Left lung (tissue), 10 donors: Measurements from ENCODE around the gene HECTD4. TPM values are rescaled to one million over a fixed set of nuclear protein-coding genes. Genes with fewer than 3 reads are reported as not detected.

Source experiments
- ATAC-seq: fragments of 200-7000 bp; cut with Tn5 transposase; one replicate; pipeline ENCODE4 v1.9.1; 2020; ENCODE audit warnings: moderate library complexity
- DNase-seq, 4 donors: peaks; one replicate each; pipeline ENCODE4 v3.0.0-alpha.2; 2013 to 2020
- H3K27ac ChIP-seq, 2 donors: fragments of 200-600 bp; sonication (generic) in 1 of 2; one replicate each; pipeline versions ENCODE4 v1.5.0 to v1.8.0; 2020 to 2021
- H3K27me3 ChIP-seq, 2 donors: fragments of 200-600 bp; sonication (generic) in 1 of 2; one replicate each; pipeline versions ENCODE4 v1.5.0 to v1.8.0; 2020 to 2021
- H3K36me3 ChIP-seq, 2 donors: fragments of 200-600 bp; sonication (generic) in 1 of 2; one replicate each; pipeline versions ENCODE4 v1.5.0 to v1.8.0; 2020 to 2021
- H3K4me1 ChIP-seq, 2 donors: fragments of 200-600 bp; one replicate each; pipeline ENCODE4 v1.8.0; 2021
- H3K4me3 ChIP-seq, 2 donors: fragments of 200-600 bp; sonication (generic) in 1 of 2; one replicate each; pipeline versions ENCODE4 v1.5.0 to v1.8.0; 2020 to 2021; ENCODE audit warnings: mild to moderate bottlenecking in 1 of 2
- H3K9me3 ChIP-seq, 2 donors: fragments of 200-600 bp; sonication (generic) in 1 of 2; one replicate each; pipeline versions ENCODE4 v1.5.0 to v1.8.0; 2020 to 2021
- intact Hi-C, 2 donors: fragments of 100-400 bp; cut with DNase I; formaldehyde crosslinking; loops; one replicate each; pipeline versions ENCODE4 v1.11.2 to v1.14.2; 2022
- polyA plus RNA-seq, 6 donors: library from polyadenylated mRNA; unstranded; fragments of 120-200 nt; gene quantifications; one replicate each; pipeline ENCODE4 v1.2.1, GENCODE V29; 2013; ENCODE audit not compliant: insufficient read length in 6 of 6
- total RNA-seq, 2 donors: library from RNA; stranded (reverse); fragmentation: NEBNext Ultra II Directional; extraction: Animal tissue kit (Norgen Biotek cat#: 25700); gene quantifications; one replicate each; pipeline ENCODE4 v1.2.1, GENCODE V29; 2021
- TF ChIP-seq, protein P1 (sequence below), 2 donors: fragments of 200-600 bp; sonication (generic) in 1 of 2; IDR thresholded peaks; one replicate each; pipeline versions ENCODE4 v1.5.0 to v1.8.0; 2021; ENCODE audit warnings: antibody characterized with exemption in 2 of 2
- donor health status: DM: no; HTN: yes; CAD: no.
- donor health status: DM: no; HTN: no; CAD: no.

HECTD4 gene
- total and polyA plus RNA-seq, 8 donors = 41.3 to 78.6 (median 64.9) TPM

DNA sequence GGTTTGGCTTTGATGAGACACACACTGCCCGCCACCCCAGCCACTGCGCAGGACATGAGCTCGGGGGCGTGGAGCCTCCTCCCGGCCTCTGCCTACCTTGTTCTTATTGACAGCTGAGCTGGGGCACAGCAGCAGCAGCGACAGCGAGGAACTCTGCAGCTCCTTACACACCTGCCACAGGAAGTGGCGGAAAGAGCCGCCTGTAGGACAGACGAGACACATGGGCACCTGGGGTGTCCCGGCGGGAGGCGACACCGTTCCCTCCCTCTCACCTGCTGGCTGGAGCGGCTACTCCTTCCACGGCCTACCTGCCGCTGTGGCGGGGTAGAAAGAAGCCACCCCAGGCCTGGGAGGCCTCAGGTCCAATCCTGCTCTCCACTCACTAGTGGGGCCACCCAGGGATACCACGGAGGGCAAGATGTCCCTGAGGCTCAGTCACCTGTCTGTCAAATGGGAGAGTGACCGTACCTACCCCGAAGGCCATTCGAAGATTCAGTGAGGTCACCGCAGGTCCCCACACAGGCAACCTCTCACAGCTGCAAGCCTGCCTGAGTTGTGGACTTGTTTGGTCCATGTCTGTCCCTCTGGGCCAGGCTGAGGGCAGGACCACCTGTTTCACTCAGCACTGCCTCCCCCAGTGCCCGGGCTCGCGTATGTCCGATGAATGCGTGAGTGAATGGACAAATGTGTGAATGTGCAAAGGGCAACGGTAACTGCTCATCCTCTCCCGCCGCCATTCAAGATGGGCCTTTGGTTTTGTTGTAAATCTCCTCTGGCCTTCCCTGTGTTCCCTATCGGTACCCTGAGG lies 214.3 kb downstream of the HECTD4 start:
- no peaks in the 10 kb centered on the region for H3K9me3 ChIP-seq
- TF ChIP-seq, protein P1, sequence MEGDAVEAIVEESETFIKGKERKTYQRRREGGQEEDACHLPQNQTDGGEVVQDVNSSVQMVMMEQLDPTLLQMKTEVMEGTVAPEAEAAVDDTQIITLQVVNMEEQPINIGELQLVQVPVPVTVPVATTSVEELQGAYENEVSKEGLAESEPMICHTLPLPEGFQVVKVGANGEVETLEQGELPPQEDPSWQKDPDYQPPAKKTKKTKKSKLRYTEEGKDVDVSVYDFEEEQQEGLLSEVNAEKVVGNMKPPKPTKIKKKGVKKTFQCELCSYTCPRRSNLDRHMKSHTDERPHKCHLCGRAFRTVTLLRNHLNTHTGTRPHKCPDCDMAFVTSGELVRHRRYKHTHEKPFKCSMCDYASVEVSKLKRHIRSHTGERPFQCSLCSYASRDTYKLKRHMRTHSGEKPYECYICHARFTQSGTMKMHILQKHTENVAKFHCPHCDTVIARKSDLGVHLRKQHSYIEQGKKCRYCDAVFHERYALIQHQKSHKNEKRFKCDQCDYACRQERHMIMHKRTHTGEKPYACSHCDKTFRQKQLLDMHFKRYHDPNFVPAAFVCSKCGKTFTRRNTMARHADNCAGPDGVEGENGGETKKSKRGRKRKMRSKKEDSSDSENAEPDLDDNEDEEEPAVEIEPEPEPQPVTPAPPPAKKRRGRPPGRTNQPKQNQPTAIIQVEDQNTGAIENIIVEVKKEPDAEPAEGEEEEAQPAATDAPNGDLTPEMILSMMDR (IDR thresholded peaks at IDR 0.05) = no peak
- ATAC-seq = no peak
- H3K36me3 ChIP-seq = peaks cover 0 to 84% of the 10 kb centered on the region in 2 donors
- H3K4me3 ChIP-seq = no peak overlapping the region
- H3K27ac ChIP-seq = no peak overlapping the region
- DNase-seq = no peak
- H3K4me1 ChIP-seq = no peaks in the 10 kb centered on the region
- intact Hi-C loops = no loop called here
- no peaks in the 10 kb centered on the region for H3K27me3 ChIP-seq

DNA sequence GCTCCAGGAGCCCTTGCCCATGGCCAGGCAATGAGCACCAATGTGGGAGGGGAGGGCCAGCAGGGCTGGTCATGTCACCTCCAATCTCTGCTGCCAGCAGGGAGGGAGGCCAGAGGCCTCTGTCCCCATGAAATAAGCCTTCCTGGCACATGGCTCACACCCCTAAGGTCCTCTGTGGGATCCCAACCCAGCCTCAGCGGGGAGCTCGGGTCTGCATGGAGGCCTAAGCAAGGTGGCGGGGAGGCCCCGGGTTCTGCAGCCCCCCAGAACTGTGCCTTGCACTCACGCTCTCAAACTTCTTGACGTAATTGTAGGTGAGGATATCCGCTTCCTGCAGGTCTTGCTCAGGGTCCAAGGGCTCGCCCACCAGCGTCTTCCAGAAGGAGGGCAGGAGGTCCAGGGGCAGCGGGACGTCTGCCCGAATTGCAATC lies 215.2 kb downstream of the HECTD4 start:
- Histone ChIP-seq H3K36me3 (peaks cover 0 to 84% of the 10 kb centered on the region in 2 donors), H3K27ac (no peak overlapping the region), H3K4me1 (no peaks in the 10 kb centered on the region), H3K9me3 (no peaks in the 10 kb centered on the region), H3K4me3 (no peak overlapping the region), H3K27me3 (no peaks in the 10 kb centered on the region)
- no peak for DNase-seq
- no peak for ATAC-seq
- TF ChIP-seq, protein P1 (IDR thresholded peaks at IDR 0.05) = no peak
- intact Hi-C loops = no loop called here

DNA sequence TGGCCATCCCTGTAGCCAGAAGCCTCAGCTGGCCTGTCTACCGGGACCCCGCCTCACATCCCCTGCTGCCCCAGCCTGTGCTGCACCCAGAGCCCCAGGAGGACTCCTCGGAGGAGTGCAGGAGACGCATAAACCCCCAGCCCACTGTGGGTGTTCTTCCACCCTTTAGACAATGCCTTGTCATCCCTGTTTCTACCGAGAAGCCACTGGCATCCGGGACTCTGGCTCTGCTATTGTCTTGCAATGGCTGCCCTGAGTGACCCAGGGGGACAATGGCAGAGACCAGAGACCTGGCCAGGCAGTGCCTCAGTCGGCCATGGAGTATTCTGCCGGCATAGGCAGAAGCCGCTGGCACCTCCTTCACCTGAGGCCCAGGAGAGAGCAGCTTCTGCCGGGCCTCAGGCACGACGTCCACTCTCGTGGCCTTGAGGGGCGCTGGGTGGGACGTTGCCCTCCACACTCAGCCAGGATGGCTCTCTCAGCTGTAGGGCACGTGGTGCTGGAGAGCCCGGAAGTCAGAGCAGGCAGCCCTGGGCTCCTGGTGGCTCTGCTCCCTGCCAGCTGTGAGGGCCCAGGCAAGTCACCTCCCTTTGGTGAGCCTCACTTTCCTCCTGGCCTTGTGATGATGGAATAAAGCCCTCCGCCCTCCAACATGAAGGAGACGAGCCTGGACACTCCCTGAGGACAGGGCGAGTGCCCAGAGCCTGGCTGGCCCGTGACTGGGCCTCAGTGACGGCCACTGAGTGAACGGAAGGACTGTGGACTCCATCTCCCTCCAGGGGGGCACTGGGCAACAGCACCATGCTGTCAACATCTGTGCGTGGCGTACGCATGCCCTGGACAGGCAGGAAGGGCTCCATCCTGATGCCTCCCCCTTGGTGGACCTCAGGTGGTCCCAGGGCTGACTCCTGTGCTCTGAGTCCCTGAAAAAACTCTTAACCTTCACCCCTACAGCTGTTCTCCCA lies 215.9 kb downstream of the HECTD4 start:
- ATAC-seq = no peak
- TF ChIP-seq, protein P1 (IDR thresholded peaks at IDR 0.05) = no peak

DNA sequence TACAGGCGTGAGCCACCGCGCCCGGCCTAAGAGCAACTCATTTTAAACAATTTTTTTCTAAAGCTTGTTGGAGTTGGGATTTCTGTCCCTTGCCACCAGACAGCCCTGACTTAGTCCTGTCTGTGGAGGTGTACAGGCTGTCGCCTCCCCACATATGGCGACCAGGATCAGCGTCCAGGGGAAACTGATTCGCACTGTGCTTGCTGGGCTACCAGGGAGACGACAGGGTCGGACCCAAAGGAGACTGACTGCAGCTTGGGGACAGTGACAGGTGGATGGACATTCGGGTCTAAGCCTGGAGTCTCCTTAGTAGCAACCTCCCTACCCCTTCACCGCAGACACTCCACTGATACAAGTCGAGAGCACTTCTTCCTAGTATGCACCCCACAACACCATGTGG lies 216.6 kb downstream of the HECTD4 start:
- H3K9me3 ChIP-seq = no peaks in the 10 kb centered on the region
- H3K4me3 ChIP-seq = no peak overlapping the region
- DNase-seq (no peak), ATAC-seq (no peak)
- H3K36me3 ChIP-seq = peaks cover 0 to 84% of the 10 kb centered on the region in 2 donors
- no peak overlapping the region for H3K27ac ChIP-seq
- TF ChIP-seq, protein P1 (IDR thresholded peaks at IDR 0.05) = no peak
- no peaks in the 10 kb centered on the region for H3K27me3 ChIP-seq
- intact Hi-C loops = no loop called here
- H3K4me1 ChIP-seq = no peaks in the 10 kb centered on the region

More for the DNA sequence above, 215.9 kb downstream of the HECTD4 start:
- H3K9me3 ChIP-seq = no peaks in the 10 kb centered on the region
- peaks cover 0 to 84% of the 10 kb centered on the region in 2 donors for H3K36me3 ChIP-seq
- H3K4me3 ChIP-seq = no peak overlapping the region
- intact Hi-C loops = no loop called here
- H3K4me1 ChIP-seq = no peaks in the 10 kb centered on the region
- DNase-seq = no peak
- no peaks in the 10 kb centered on the region for H3K27me3 ChIP-seq
- H3K27ac ChIP-seq = no peak overlapping the region
